K562 (cell line): Measurements from ENCODE around the gene KIAA0825. TPM values are rescaled to one million over a fixed set of nuclear protein-coding genes. Genes with fewer than 3 reads are reported as not detected.

Source experiments
- GABPA ChIP-seq: fragments of 200-800 bp; sonication (Bioruptor generic); conservative IDR thresholded peaks from 2 replicates; pipeline ENCODE4 v1.6.1; 2016; ENCODE audit warnings: low read depth, missing genetic modification characterization, missing compliant biosample characterization
- HDAC1 ChIP-seq, 2 experiments: fragments of 450-650 bp; IDR thresholded peaks; 2 replicates each; pipeline ENCODE4 v1.6.1; 2016 to 2017; ENCODE audit warnings: inconsistent platforms in 1 of 2, mild to moderate bottlenecking in 1 of 2, moderate library complexity in 1 of 2
- MYC ChIP-seq, 2 experiments: fragments of 250-450 bp in 1 of 2; sonication (Bioruptor Pico) in 1 of 2; IDR thresholded peaks; 2 replicates each; pipeline versions ENCODE4 v1.5.1 to v1.6.1; 2012 to 2021; ENCODE audit warnings: low read depth in 2 of 2, borderline replicate concordance in 1 of 2, improper control_type of control experiment in 1 of 2, low read length in 1 of 2, mild to moderate bottlenecking in 1 of 2, moderate library complexity in 1 of 2
- NR3C1 ChIP-seq: sonication (generic); formaldehyde crosslinking; IDR thresholded peaks from 2 replicates; pipeline ENCODE4 v1.8.1; 2022; ENCODE audit warnings: missing genetic modification reagents
- PTRF ChIP-seq: fragments of 450-650 bp; IDR thresholded peaks from 2 replicates; pipeline ENCODE4 v1.6.1; 2016; ENCODE audit warnings: mild to moderate bottlenecking, missing genetic modification characterization, missing compliant biosample characterization
- SRF ChIP-seq, 2 experiments: fragments of 250-450, 450-650 bp in 1 of 2; sonication (Bioruptor Pico) in 1 of 2; sonication (generic) in 1 of 2; formaldehyde crosslinking; IDR thresholded peaks; 2 replicates each; pipeline versions ENCODE4 v1.5.0 to v1.5.1; 2020 to 2022; ENCODE audit warnings: mild to moderate bottlenecking in 1 of 2, missing genetic modification reagents in 1 of 2
- TBP ChIP-seq: optimal IDR thresholded peaks from 2 replicates; pipeline ENCODE3; 2011; ENCODE audit warnings: low read depth, low read length, improper control_type of control experiment
- TCF7L2 ChIP-seq: fragments of 150-350 bp; IDR thresholded peaks from 2 replicates; pipeline ENCODE4 v1.6.1; 2016; ENCODE audit warnings: low read depth, mild to moderate bottlenecking, low read length, moderate library complexity
- ZNF324 ChIP-seq: fragments of 250-450 bp; sonication (Bioruptor Pico); IDR thresholded peaks from 2 replicates; pipeline ENCODE4 v1.4.0; 2020; ENCODE audit warnings: mild to moderate bottlenecking
- polyA plus RNA-seq, 8 experiments: library from polyadenylated mRNA; depleted of rRNA in 4 of 8; stranded (reverse) in 5 of 8; unstranded in 3 of 8; fragments of >200 nt; fragmentation: Nextera tagmentation in 2 of 8; fragmentation: Illumina TruSeq in 1 of 8; extraction: Ambion mirVana in 2 of 8; extraction: Trizol in 1 of 8; gene quantifications; 2 replicates each; pipeline versions ENCODE4 v1.2.1 to v1.2.3, GENCODE V29; 2011 to 2014; ENCODE audit warnings: inconsistent platforms in 1 of 8, missing spikeins in 1 of 8
- total RNA-seq, 7 experiments: library from RNA; depleted of rRNA in 6 of 7; stranded (reverse); fragments of >200 nt in 6 of 7; fragmentation: Illumina TruSeq in 2 of 7; extraction: Trizol in 2 of 7; gene quantifications; 2 replicates each; pipeline versions ENCODE4 v1.2.1 to v1.2.3, GENCODE V29; 2011 to 2021; ENCODE audit warnings: low replicate concordance in 1 of 7
- TF ChIP-seq, protein P1 (sequence below): fragments of 250-450 bp; sonication (Bioruptor Pico); IDR thresholded peaks from 2 replicates; pipeline ENCODE4 v1.5.0; 2021; ENCODE audit warnings: mild to moderate bottlenecking, borderline replicate concordance
- TF ChIP-seq, protein P2 (sequence below): fragments of 250-450 bp; sonication (Bioruptor Pico); IDR thresholded peaks from 2 replicates; pipeline ENCODE4 v1.8.0; 2022; ENCODE audit warnings: moderate library complexity, mild to moderate bottlenecking, inconsistent platforms
- TF ChIP-seq, protein P3 (sequence below), 2 experiments: fragments of 450-650 bp; IDR thresholded peaks; 2 replicates each; pipeline ENCODE4 v1.6.1; 2016
- TF ChIP-seq, protein P4 (sequence below): fragments of 450-650 bp; IDR thresholded peaks from one replicate; pipeline ENCODE4 v1.6.1; 2018; ENCODE audit warnings: mild to moderate bottlenecking, moderate library complexity; ENCODE audit not compliant: partially characterized antibody
- TF ChIP-seq, protein P5 (sequence below): fragments of 450-650 bp; IDR thresholded peaks from 2 replicates; pipeline ENCODE4 v1.6.1; 2017; ENCODE audit warnings: antibody characterized with exemption, mild to moderate bottlenecking
- TF ChIP-seq, protein P6 (sequence below): sonication (generic); formaldehyde crosslinking; IDR thresholded peaks from 2 replicates; pipeline ENCODE4 v1.8.0; 2022; ENCODE audit warnings: missing genetic modification reagents, mild to moderate bottlenecking, moderate library complexity, borderline replicate concordance

The KIAA0825 gene
- total and polyA plus RNA-seq, 9 of the 15 experiments (the other 6 are each of a cell fraction or from before 2014, with no cell fraction given) = 0.05 to 0.36 (median 0.16) TPM; not detected in 1

DNA sequence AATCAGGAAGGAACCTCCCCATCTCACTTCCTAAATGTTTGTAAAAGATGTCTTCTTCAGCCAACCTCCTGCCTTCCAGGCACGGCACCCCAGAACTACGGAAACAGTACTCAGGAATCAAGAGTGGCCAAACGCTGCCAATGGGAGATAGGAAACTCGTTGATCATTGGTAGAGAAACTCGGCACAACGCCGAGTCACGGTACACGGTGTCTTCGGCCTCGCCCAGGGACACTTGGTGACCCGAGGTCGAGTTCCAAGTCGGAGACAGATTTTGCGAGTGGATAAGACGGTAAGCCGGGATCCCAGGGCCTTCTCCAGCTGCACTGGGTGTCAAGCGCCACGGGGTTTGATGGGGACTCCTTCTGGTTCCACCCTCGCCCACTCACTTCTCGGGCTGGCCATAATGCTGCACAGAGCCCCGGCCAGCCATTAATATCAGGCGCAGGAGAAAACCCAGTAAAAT lies 343 bp downstream of the KIAA0825 start (continued):
- TF ChIP-seq, protein P1, sequence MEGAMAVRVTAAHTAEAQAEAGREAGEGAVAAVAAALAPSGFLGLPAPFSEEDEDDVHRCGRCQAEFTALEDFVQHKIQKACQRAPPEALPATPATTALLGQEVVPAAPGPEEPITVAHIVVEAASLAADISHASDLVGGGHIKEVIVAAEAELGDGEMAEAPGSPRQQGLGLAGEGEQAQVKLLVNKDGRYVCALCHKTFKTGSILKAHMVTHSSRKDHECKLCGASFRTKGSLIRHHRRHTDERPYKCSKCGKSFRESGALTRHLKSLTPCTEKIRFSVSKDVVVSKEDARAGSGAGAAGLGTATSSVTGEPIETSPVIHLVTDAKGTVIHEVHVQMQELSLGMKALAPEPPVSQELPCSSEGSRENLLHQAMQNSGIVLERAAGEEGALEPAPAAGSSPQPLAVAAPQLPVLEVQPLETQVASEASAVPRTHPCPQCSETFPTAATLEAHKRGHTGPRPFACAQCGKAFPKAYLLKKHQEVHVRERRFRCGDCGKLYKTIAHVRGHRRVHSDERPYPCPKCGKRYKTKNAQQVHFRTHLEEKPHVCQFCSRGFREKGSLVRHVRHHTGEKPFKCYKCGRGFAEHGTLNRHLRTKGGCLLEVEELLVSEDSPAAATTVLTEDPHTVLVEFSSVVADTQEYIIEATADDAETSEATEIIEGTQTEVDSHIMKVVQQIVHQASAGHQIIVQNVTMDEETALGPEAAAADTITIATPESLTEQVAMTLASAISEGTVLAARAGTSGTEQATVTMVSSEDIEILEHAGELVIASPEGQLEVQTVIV = no peak
- no peak for TF ChIP-seq PTRF
- TF ChIP-seq, protein P2, sequence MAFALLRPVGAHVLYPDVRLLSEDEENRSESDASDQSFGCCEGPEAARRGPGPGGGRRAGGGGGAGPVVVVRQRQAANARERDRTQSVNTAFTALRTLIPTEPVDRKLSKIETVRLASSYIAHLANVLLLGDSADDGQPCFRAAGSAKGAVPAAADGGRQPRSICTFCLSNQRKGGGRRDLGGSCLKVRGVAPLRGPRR (CRISPR knock-in tag) = no peak
- TF ChIP-seq, protein P3, sequence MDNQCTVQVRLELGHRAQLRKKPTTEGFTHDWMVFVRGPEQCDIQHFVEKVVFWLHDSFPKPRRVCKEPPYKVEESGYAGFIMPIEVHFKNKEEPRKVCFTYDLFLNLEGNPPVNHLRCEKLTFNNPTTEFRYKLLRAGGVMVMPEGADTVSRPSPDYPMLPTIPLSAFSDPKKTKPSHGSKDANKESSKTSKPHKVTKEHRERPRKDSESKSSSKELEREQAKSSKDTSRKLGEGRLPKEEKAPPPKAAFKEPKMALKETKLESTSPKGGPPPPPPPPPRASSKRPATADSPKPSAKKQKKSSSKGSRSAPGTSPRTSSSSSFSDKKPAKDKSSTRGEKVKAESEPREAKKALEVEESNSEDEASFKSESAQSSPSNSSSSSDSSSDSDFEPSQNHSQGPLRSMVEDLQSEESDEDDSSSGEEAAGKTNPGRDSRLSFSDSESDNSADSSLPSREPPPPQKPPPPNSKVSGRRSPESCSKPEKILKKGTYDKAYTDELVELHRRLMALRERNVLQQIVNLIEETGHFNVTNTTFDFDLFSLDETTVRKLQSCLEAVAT (IDR thresholded peaks at IDR 0.05) = no peak
- 0 out of 2 replicates have a peak, but pooled peaks have one; percentile 75 for TF ChIP-seq GABPA
- TF ChIP-seq, protein P4, sequence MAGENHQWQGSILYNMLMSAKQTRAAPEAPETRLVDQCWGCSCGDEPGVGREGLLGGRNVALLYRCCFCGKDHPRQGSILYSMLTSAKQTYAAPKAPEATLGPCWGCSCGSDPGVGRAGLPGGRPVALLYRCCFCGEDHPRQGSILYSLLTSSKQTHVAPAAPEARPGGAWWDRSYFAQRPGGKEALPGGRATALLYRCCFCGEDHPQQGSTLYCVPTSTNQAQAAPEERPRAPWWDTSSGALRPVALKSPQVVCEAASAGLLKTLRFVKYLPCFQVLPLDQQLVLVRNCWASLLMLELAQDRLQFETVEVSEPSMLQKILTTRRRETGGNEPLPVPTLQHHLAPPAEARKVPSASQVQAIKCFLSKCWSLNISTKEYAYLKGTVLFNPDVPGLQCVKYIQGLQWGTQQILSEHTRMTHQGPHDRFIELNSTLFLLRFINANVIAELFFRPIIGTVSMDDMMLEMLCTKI = no peak
- no peak for TF ChIP-seq NR3C1
- TF ChIP-seq, protein P5, sequence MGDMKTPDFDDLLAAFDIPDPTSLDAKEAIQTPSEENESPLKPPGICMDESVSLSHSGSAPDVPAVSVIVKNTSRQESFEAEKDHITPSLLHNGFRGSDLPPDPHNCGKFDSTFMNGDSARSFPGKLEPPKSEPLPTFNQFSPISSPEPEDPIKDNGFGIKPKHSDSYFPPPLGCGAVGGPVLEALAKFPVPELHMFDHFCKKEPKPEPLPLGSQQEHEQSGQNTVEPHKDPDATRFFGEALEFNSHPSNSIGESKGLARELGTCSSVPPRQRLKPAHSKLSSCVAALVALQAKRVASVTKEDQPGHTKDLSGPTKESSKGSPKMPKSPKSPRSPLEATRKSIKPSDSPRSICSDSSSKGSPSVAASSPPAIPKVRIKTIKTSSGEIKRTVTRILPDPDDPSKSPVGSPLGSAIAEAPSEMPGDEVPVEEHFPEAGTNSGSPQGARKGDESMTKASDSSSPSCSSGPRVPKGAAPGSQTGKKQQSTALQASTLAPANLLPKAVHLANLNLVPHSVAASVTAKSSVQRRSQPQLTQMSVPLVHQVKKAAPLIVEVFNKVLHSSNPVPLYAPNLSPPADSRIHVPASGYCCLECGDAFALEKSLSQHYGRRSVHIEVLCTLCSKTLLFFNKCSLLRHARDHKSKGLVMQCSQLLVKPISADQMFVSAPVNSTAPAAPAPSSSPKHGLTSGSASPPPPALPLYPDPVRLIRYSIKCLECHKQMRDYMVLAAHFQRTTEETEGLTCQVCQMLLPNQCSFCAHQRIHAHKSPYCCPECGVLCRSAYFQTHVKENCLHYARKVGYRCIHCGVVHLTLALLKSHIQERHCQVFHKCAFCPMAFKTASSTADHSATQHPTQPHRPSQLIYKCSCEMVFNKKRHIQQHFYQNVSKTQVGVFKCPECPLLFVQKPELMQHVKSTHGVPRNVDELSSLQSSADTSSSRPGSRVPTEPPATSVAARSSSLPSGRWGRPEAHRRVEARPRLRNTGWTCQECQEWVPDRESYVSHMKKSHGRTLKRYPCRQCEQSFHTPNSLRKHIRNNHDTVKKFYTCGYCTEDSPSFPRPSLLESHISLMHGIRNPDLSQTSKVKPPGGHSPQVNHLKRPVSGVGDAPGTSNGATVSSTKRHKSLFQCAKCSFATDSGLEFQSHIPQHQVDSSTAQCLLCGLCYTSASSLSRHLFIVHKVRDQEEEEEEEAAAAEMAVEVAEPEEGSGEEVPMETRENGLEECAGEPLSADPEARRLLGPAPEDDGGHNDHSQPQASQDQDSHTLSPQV = no peak
- no peak for TF ChIP-seq MYC (IDR thresholded peaks at IDR 0.05; ENCODE audit: low read depth, low read length)
- no peak for TF ChIP-seq MYC (CRISPR knock-in tag; IDR thresholded peaks at IDR 0.05; ENCODE audit: borderline replicate concordance, low read depth)
- TF ChIP-seq TBP = peak; percentile 55
- TF ChIP-seq TCF7L2 = no peak
- TF ChIP-seq, protein P6, sequence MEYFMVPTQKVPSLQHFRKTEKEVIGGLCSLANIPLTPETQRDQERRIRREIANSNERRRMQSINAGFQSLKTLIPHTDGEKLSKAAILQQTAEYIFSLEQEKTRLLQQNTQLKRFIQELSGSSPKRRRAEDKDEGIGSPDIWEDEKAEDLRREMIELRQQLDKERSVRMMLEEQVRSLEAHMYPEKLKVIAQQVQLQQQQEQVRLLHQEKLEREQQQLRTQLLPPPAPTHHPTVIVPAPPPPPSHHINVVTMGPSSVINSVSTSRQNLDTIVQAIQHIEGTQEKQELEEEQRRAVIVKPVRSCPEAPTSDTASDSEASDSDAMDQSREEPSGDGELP = 0 out of 2 replicates have a peak, but pooled peaks have one; percentile 7
- TF ChIP-seq SRF (CRISPR knock-in tag; IDR thresholded peaks at IDR 0.05) = no peak
- TF ChIP-seq HDAC1 (IDR thresholded peaks at IDR 0.05) = no peak
- TF ChIP-seq ZNF324 (CRISPR knock-in tag) = no peak
